Measurements from ENCODE around the gene ZMIZ2. TPM values are rescaled to one million over a fixed set of nuclear protein-coding genes. Genes with fewer than 3 reads are reported as not detected.
A peak's percentile ranks its signal among the peaks of the same experiment; 100 is the strongest.

ZMIZ2 gene
- total RNA-seq, 4 donors from 2014 or later, result 12.4 to 36.0 (median 28.4) TPM

- 75% methylated on average over 1 of the region's 22 CpGs for WGBS
- Histone ChIP-seq H3K27me3 (no peaks in the 10 kb centered on the region), H3K36me3 (peaks cover 57 to 80% (median 79%) of the 10 kb centered on the region in 4 donors), H3K27ac (replicated peaks in 1 of 4) (no peak overlapping the region), H3K9me3 (no peaks in the 10 kb centered on the region), H3K4me1 (peaks cover 27 to 45% (median 37%) of the 10 kb centered on the region in 4 donors), H3K4me3 (no peak overlapping the region)
- peak in 1 of 2 donors; percentile 4 for TF ChIP-seq POLR2AphosphoS5 (IDR thresholded peaks at IDR 0.05)
- no peak for TF ChIP-seq CTCF (IDR thresholded peaks at IDR 0.05)
- no peak for TF ChIP-seq POLR2A (IDR thresholded peaks at IDR 0.05; ENCODE audit: low read depth)
- TF ChIP-seq EP300 (IDR thresholded peaks at IDR 0.05), result no peak
- DNase-seq (ENCODE audit: extremely low spot score), result no peak
- intact Hi-C loops (cut with DNase I), result no loop called here
These were observed 16.3 kb downstream of the ZMIZ2 start for GRCh38 chr7:44764665-44765578.

GRCh38 chr7:44765579-44766415 lies 17.1 kb downstream of the ZMIZ2 start:
- Histone ChIP-seq H3K9me3 (no peaks in the 10 kb centered on the region), H3K27ac (replicated peaks in 1 of 4) (peak overlapping the region in 3 of 4 donors; percentile 3 to 77 (median 7)), H3K4me3 (no peak overlapping the region), H3K27me3 (no peaks in the 10 kb centered on the region), H3K36me3 (peaks cover 57 to 71% (median 71%) of the 10 kb centered on the region in 4 donors), H3K4me1 (peaks cover 35 to 54% (median 46%) of the 10 kb centered on the region in 4 donors)
- intact Hi-C loops (cut with DNase I), result no loop called here
- 91% methylated on average over 16 of the region's 17 CpGs for WGBS
- TF ChIP-seq POLR2AphosphoS5 (IDR thresholded peaks at IDR 0.05) (no peak), CTCF (IDR thresholded peaks at IDR 0.05) (no peak), POLR2A (IDR thresholded peaks at IDR 0.05; ENCODE audit: low read depth) (no peak), EP300 (IDR thresholded peaks at IDR 0.05) (no peak)
- no peak for DNase-seq (ENCODE audit: extremely low spot score)

- no peak for DNase-seq (ENCODE audit: extremely low spot score)
- Histone ChIP-seq H3K4me1 (peaks cover 36 to 57% (median 49%) of the 10 kb centered on the region in 4 donors), H3K36me3 (peaks cover 52 to 65% (median 64%) of the 10 kb centered on the region in 4 donors), H3K27me3 (no peaks in the 10 kb centered on the region), H3K9me3 (no peaks in the 10 kb centered on the region), H3K27ac (replicated peaks in 1 of 4) (peak overlapping the region in 3 of 4 donors; percentile 7 to 83 (median 77)), H3K4me3 (no peak overlapping the region)
- WGBS, result 89% methylated on average over 7 of the region's 11 CpGs
- TF ChIP-seq POLR2AphosphoS5 (IDR thresholded peaks at IDR 0.05) (no peak), EP300 (IDR thresholded peaks at IDR 0.05) (no peak), POLR2A (IDR thresholded peaks at IDR 0.05; ENCODE audit: low read depth) (no peak)
- intact Hi-C loops (cut with DNase I), result no loop called here
These were observed 17.8 kb downstream of the ZMIZ2 start for GRCh38 chr7:44766416-44766801.

- peaks cover 46 to 56% (median 55%) of the 10 kb centered on the region in 4 donors for H3K36me3 ChIP-seq
These were observed 18.7 kb downstream of the ZMIZ2 start for GRCh38 chr7:44767134-44767911.

More at GRCh38 chr7:44767134-44767911, 18.7 kb downstream of the ZMIZ2 start:
- no peaks in the 10 kb centered on the region for H3K27me3 ChIP-seq
- 66% methylated on average over 11 of the region's 19 CpGs for WGBS
- no peaks in the 10 kb centered on the region for H3K9me3 ChIP-seq
- peak overlapping the region in 1 of 4 donors; percentile 27 for H3K4me3 ChIP-seq
- TF ChIP-seq EP300 (IDR thresholded peaks at IDR 0.05) (no peak), POLR2A (IDR thresholded peaks at IDR 0.05; ENCODE audit: low read depth) (no peak), CTCF (IDR thresholded peaks at IDR 0.05) (no peak), POLR2AphosphoS5 (IDR thresholded peaks at IDR 0.05) (no peak)
- peaks cover 36 to 48% (median 45%) of the 10 kb centered on the region in 4 donors for H3K4me1 ChIP-seq
- intact Hi-C loops (cut with DNase I), result no loop called here
- H3K27ac ChIP-seq (replicated peaks in 1 of 4), result peak overlapping the region; percentile 77 to 83 (median 80)
- DNase-seq (ENCODE audit: extremely low spot score), result no peak

Data from esophagus muscularis mucosa (tissue), 4 donors.